Pancreas (tissue), 10 donors: ENCODE results near the gene DCAF6. TPM values are rescaled to one million over a fixed set of nuclear protein-coding genes. Genes with fewer than 3 reads are reported as not detected.

Experiments
- ATAC-seq, 4 donors: fragments of 200-7000 bp; cut with Tn5 transposase; one replicate each; pipeline versions ENCODE4 v1.8.0 to v1.9.1; 2020; ENCODE audit warnings: mild to moderate bottlenecking in 4 of 4, moderate library complexity in 4 of 4
- DNase-seq, 6 donors: peaks; one replicate each; pipeline ENCODE4 v3.0.0-alpha.2; 2020
- FAIRE-seq: peaks from 2 replicates; lab custom pipeline; 2012; peaks lifted over from hg19 to GRCh38; lab: Jason Lieb, UNC
- H3K27ac ChIP-seq, 4 donors: fragments of 200-600 bp; sonication (generic); 1 replicate in 3 of 4; 2 replicates in 1 of 4; pipeline versions ENCODE4 v1.5.0 to v1.8.0; 2020
- H3K27me3 ChIP-seq, 4 donors: fragments of 200-600 bp; one replicate each; pipeline ENCODE4 v1.8.0; 2021
- H3K36me3 ChIP-seq, 3 donors: fragments of 200-600 bp; sonication (generic) in 1 of 3; one replicate each; pipeline versions ENCODE4 v1.5.0 to v1.8.0; 2020 to 2021
- H3K4me1 ChIP-seq, 3 donors: fragments of 200-600 bp; one replicate each; pipeline ENCODE4 v1.8.0; 2021
- H3K4me3 ChIP-seq, 4 donors: fragments of 200-600 bp; sonication (generic) in 2 of 4; one replicate each; pipeline versions ENCODE4 v1.5.0 to v1.8.0; 2020 to 2021
- H3K9me3 ChIP-seq, 4 donors: fragments of 200-600 bp; one replicate each; pipeline ENCODE4 v1.8.0; 2021
- CTCF ChIP-seq, 4 donors: fragments of 200-600 bp; sonication (generic) in 3 of 4; IDR thresholded peaks; one replicate each; pipeline versions ENCODE4 v1.5.0 to v1.8.0; 2021; ENCODE audit warnings: antibody characterized with exemption in 4 of 4
- WGBS, 2 donors: extraction: QIAGEN DNeasy Blood & Tissue Kit; methylation state at CpG; one replicate each; pipeline ENCODE4 v1.1.7; 2013; 5-methylcytosine and 5-hydroxymethylcytosine counted together
- intact Hi-C, 3 donors: fragments of 100-400 bp; cut with DNase I; formaldehyde crosslinking; loops; one replicate each; pipeline versions ENCODE4 v1.11.1 to v1.14.2; 2022
- microRNA-seq, 2 donors: library from miRNA; unstranded; fragments of <30 nt; microRNA quantifications; one replicate each; pipeline versions ENCODE4 to v1.1.0, GENCODE V29; 2019 to 2020
- polyA plus RNA-seq, 2 donors: library from polyadenylated mRNA; stranded (reverse); fragments of 200-250 nt; gene quantifications; one replicate each; pipeline ENCODE4 v1.2.3, GENCODE V29; 2013
- total RNA-seq, 6 donors: library from RNA; stranded (reverse); fragmentation: NEBNext Ultra II Directional in 4 of 6; extraction: Animal tissue kit (Norgen Biotek cat#: 25700) in 4 of 6; gene quantifications; one replicate each; pipeline versions ENCODE4 v1.2.1 to v1.2.4, GENCODE V29; 2021 to 2023
- donor health status: healthy with polysubstance abuse.
- donor health status: DM: no; HTN: no; CAD: no; lungs with moderate emphysema.
- donor health status: DM: no; HTN: no; CAD: no.
- donor health status: control.
- donor health status: control.
- donor health status: Bipolar disorder and iron deficiency.
- donor health status: DM: yes; HTN: yes; CAD: no.
- donor health status: DM: no; HTN: no; CAD: no.
- donor health status: DM: no; HTN: no; CAD: no.
- donor health status: DM: yes; HTN: yes; CAD: no.

The DCAF6 gene
- total and polyA plus RNA-seq, 8 donors, result 11.4 to 31.9 (median 20.0) TPM

- H3K9me3 ChIP-seq, result no peaks in the 10 kb centered on the region
- peaks cover 21 to 27% (median 22%) of the 10 kb centered on the region in 3 donors for H3K4me1 ChIP-seq
- WGBS, 2 donors, result 97 to 98% methylated on average over 4 of the region's 4 CpGs
- H3K27me3 ChIP-seq, result no peaks in the 10 kb centered on the region
- FAIRE-seq (no peak), DNase-seq (no peak), ATAC-seq (no peak)
- no peak overlapping the region for H3K27ac ChIP-seq
- intact Hi-C loops, result no loop called here
- TF ChIP-seq CTCF (IDR thresholded peaks at IDR 0.05), result no peak
- H3K4me3 ChIP-seq, result no peak overlapping the region
- H3K36me3 ChIP-seq, result no peaks in the 10 kb centered on the region
Observed at GRCh38 chr1:168119750-168120149, 183.3 kb downstream of the DCAF6 start.

GRCh38 chr1:168121401-168122011, 185.0 kb downstream of the DCAF6 start:
- Histone ChIP-seq H3K27me3 (no peaks in the 10 kb centered on the region), H3K36me3 (no peaks in the 10 kb centered on the region), H3K4me1 (peaks cover 16 to 20% (median 18%) of the 10 kb centered on the region in 3 donors), H3K27ac (peak overlapping the region in 3 of 4 donors; percentile 7 to 25 (median 15)), H3K4me3 (no peak overlapping the region), H3K9me3 (no peaks in the 10 kb centered on the region)
- peak in 5 of 6 donors; percentile 33 to 76 (median 63) for DNase-seq
- peak; percentile 82 to 86 (median 84) for ATAC-seq
- no peak for FAIRE-seq
- intact Hi-C loops, result no loop called here
- TF ChIP-seq CTCF (IDR thresholded peaks at IDR 0.05), result no peak
- 29 to 32% methylated on average over 7 of the region's 7 CpGs for WGBS, 2 donors

DNA sequence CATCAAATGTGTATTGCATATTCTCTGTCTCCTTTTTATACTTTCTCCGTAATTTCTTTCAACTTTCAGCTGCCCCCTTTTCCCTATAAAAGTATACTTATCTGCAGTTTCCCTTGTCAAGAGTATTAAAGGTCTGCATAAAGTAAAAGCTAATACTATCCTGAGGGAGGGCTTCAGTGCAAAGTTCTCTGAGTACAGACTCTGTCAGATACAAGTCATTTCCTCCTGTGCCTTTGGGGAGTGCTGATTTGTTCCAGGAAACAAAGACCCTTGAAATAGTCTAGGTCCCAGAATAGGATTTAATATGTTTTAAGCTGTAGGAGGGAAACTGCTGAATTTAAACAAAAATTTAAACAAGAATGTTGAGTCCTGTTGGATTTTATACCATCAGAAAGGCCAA, 188.6 kb downstream of the DCAF6 start:
- WGBS, 2 donors, result 93% methylated on average over 1 of the region's 1 CpG
- no peaks in the 10 kb centered on the region for H3K9me3 ChIP-seq
- intact Hi-C loops, result no loop called here
- no peak for DNase-seq
- H3K27me3 ChIP-seq, result no peaks in the 10 kb centered on the region
- no peak overlapping the region for H3K27ac ChIP-seq
- no peak for ATAC-seq
- no peak overlapping the region for H3K4me3 ChIP-seq
- FAIRE-seq, result no peak
- no peak for TF ChIP-seq CTCF (IDR thresholded peaks at IDR 0.05)
- H3K4me1 ChIP-seq, result peaks cover 7 to 10% (median 9%) of the 10 kb centered on the region in 3 donors
- H3K36me3 ChIP-seq, result no peaks in the 10 kb centered on the region

Small RNAs within 50 kb of the gene (microRNA-seq; reads per million reads assigned to microRNA genes)
- 0 reads per million in 2 donors for gene MIR1255B2

Other genes starting within 250 kb of the DCAF6 start
- gene MPZL1, start 214.7 kb upstream of the DCAF6 start, total RNA-seq, result 10 to 100 TPM; 17.3 to 46.6 (median 23.5) TPM
- 1 to 10 TPM; 6.3 to 9.3 TPM for gene MPZL1, start 214.7 kb upstream of the DCAF6 start, polyA plus RNA-seq
- gene ADCY10, start 22.5 kb upstream of the DCAF6 start, total RNA-seq, result under 1 TPM; 0.03 to 0.31 (median 0.14) TPM
- under 1 TPM in 1 of 2 donors, not detected in 1; 0.19 TPM for gene ADCY10, start 22.5 kb upstream of the DCAF6 start, polyA plus RNA-seq
- gene MPC2, start 389 bp downstream of the DCAF6 start, total RNA-seq, result 10 to 100 TPM; 25.5 to 45.4 (median 39.9) TPM
- 10 to 100 TPM; 37.7 to 72.5 TPM for gene MPC2, start 389 bp downstream of the DCAF6 start, polyA plus RNA-seq
- 1 to 10 TPM; 6.3 to 9.7 (median 9.3) TPM for gene GPR161, start 200.2 kb downstream of the DCAF6 start, total RNA-seq
- gene GPR161, start 200.2 kb downstream of the DCAF6 start, polyA plus RNA-seq, result 1 to 10 TPM; 2.5 to 3.6 TPM
- 10 to 100 TPM; 11.9 to 17.3 (median 14.3) TPM for gene TIPRL, start 242.3 kb downstream of the DCAF6 start, total RNA-seq
- 10 to 100 TPM in 1 of 2 donors, 1 to 10 TPM in 1; 6.8 to 10.2 TPM for gene TIPRL, start 242.3 kb downstream of the DCAF6 start, polyA plus RNA-seq